SK-N-SH treated with all-trans-retinoic acid at 6 μM for 48 hours (cell line): ENCODE data around the gene ATP6AP1.

Source experiments
- ATAC-seq: fragments of 200-7000 bp; cut with Tn5 transposase; 3 replicates; pipeline ENCODE4 v1.9.1; 2020; ENCODE audit warnings: mild to moderate bottlenecking, moderate library complexity
- ARNTL ChIP-seq: fragments of 450-650 bp; formaldehyde crosslinking; IDR thresholded peaks from 2 replicates; pipeline ENCODE4 v1.5.0; 2020; ENCODE audit warnings: low read depth, mild to moderate bottlenecking, moderate library complexity, borderline replicate concordance
- BACH2 ChIP-seq: fragments of 250-450 bp; sonication (Bioruptor Pico); IDR thresholded peaks from 2 replicates; pipeline ENCODE4 v1.9.0; 2021; ENCODE audit warnings: mild to moderate bottlenecking, borderline replicate concordance
- CREB5 ChIP-seq: fragments of 250-450 bp; sonication (Bioruptor Pico); IDR thresholded peaks from 2 replicates; pipeline ENCODE4 v1.5.1; 2020; ENCODE audit warnings: low read depth, mild to moderate bottlenecking, moderate library complexity
- CSDC2 ChIP-seq: fragments of 250-450 bp; sonication (Bioruptor Pico); IDR thresholded peaks from 2 replicates; pipeline ENCODE4 v1.5.0; 2020; ENCODE audit warnings: mild to moderate bottlenecking, moderate library complexity
- CSRNP3 ChIP-seq: fragments of 250-450 bp; sonication (Bioruptor Pico); IDR thresholded peaks from 2 replicates; pipeline ENCODE4 v1.5.1; 2021; ENCODE audit warnings: mild to moderate bottlenecking, moderate library complexity
- ESRRG ChIP-seq: fragments of 250-450 bp; sonication (Bioruptor Pico); IDR thresholded peaks from 2 replicates; pipeline ENCODE4 v1.6.1; 2021; ENCODE audit warnings: mild to moderate bottlenecking
- GLIS3 ChIP-seq: fragments of 250-450 bp; sonication (Bioruptor Pico); IDR thresholded peaks from 2 replicates; pipeline ENCODE4 v1.5.0; 2020; ENCODE audit warnings: mild to moderate bottlenecking, moderate library complexity
- ISL1 ChIP-seq: fragments of 250-450 bp; sonication (Bioruptor Pico); IDR thresholded peaks from 2 replicates; pipeline ENCODE4 v2.1.2; 2022; ENCODE audit warnings: mild to moderate bottlenecking, moderate library complexity
- OSR1 ChIP-seq: fragments of 250-450 bp; sonication (Bioruptor Pico); IDR thresholded peaks from 2 replicates; pipeline ENCODE4 v1.8.0; 2022; ENCODE audit warnings: moderate library complexity, mild to moderate bottlenecking, inconsistent platforms
- PATZ1 ChIP-seq: fragments of 250-450 bp; sonication (Bioruptor Pico); IDR thresholded peaks from 2 replicates; pipeline ENCODE4 v1.8.0; 2020; ENCODE audit warnings: mild to moderate bottlenecking, moderate library complexity, borderline replicate concordance
- POU6F1 ChIP-seq: fragments of 250-450 bp; sonication (Bioruptor Pico); IDR thresholded peaks from 2 replicates; pipeline ENCODE4 v1.8.0; 2021; ENCODE audit warnings: low read depth, mild to moderate bottlenecking, moderate library complexity, borderline replicate concordance
- PPARA ChIP-seq: fragments of 250-450 bp; sonication (Bioruptor Pico); IDR thresholded peaks from 2 replicates; pipeline ENCODE4 v1.5.0; 2020; ENCODE audit warnings: mild to moderate bottlenecking, borderline replicate concordance
- RARB ChIP-seq: fragments of 250-450 bp; sonication (Bioruptor Pico); IDR thresholded peaks from 2 replicates; pipeline ENCODE4 v1.8.0; 2021; ENCODE audit warnings: mild to moderate bottlenecking, moderate library complexity
- SNAI2 ChIP-seq: fragments of 250-450 bp; sonication (Bioruptor Pico); IDR thresholded peaks from 2 replicates; pipeline ENCODE4 v1.5.0; 2020; ENCODE audit warnings: mild to moderate bottlenecking, moderate library complexity
- TCF4 ChIP-seq: fragments of 250-450 bp; sonication (Bioruptor Pico); IDR thresholded peaks from 2 replicates; pipeline ENCODE4 v1.8.0; 2021; ENCODE audit warnings: mild to moderate bottlenecking, moderate library complexity, borderline replicate concordance
- TOX ChIP-seq: fragments of 250-450 bp; sonication (Bioruptor Pico); IDR thresholded peaks from 2 replicates; pipeline ENCODE4 v1.8.0; 2021; ENCODE audit warnings: mild to moderate bottlenecking, moderate library complexity, borderline replicate concordance
- TSHZ2 ChIP-seq: fragments of 250-450 bp; sonication (Bioruptor Pico); IDR thresholded peaks from 2 replicates; pipeline ENCODE4 v1.5.0; 2020; ENCODE audit warnings: mild to moderate bottlenecking, moderate library complexity
- ZC3H10 ChIP-seq: fragments of 250-450 bp; sonication (Bioruptor Pico); IDR thresholded peaks from 2 replicates; pipeline ENCODE4 v1.5.1; 2021; ENCODE audit warnings: mild to moderate bottlenecking, moderate library complexity
- ZFP30 ChIP-seq: fragments of 450-650 bp; formaldehyde crosslinking; IDR thresholded peaks from 2 replicates; pipeline ENCODE4 v1.5.0; 2022; ENCODE audit warnings: mild to moderate bottlenecking, moderate library complexity
- ZNF565 ChIP-seq: fragments of 450-650 bp; formaldehyde crosslinking; conservative IDR thresholded peaks from 2 replicates; pipeline ENCODE4 v1.5.0; 2020; ENCODE audit warnings: low read depth, mild to moderate bottlenecking, moderate library complexity
- ZNF70 ChIP-seq: fragments of 450-650 bp; formaldehyde crosslinking; IDR thresholded peaks from 2 replicates; pipeline ENCODE4 v1.5.0; 2020; ENCODE audit warnings: mild to moderate bottlenecking, moderate library complexity
- ZNF8 ChIP-seq: fragments of 450-650 bp; formaldehyde crosslinking; IDR thresholded peaks from 2 replicates; pipeline ENCODE4 v1.5.0; 2020; ENCODE audit warnings: mild to moderate bottlenecking, moderate library complexity

ATP6AP1 gene

GRCh38 chrX:154428176-154429171, at the start of gene ATP6AP1:
Gene ATP6AP1 (plus strand): TSS chrX:154428677. CDS start chrX:154428693, 16 bp downstream.
- ATAC-seq = peak; percentile 98
- TF ChIP-seq TSHZ2 (CRISPR knock-in tag) (no peak), PPARA (CRISPR knock-in tag) (no peak), CREB5 (CRISPR knock-in tag) (no peak), ZFP30 (CRISPR knock-in tag) (no peak), TCF4 (CRISPR knock-in tag) (no peak), ZNF8 (no peak), OSR1 (CRISPR knock-in tag) (no peak), ISL1 (CRISPR knock-in tag) (no peak), TOX (CRISPR knock-in tag) (no peak), PATZ1 (CRISPR knock-in tag) (no peak), ZC3H10 (CRISPR knock-in tag) (no peak), POU6F1 (no peak), ESRRG (no peak), ZNF565 (no peak), ARNTL (CRISPR knock-in tag) (no peak), ZNF70 (CRISPR knock-in tag) (no peak)

- no peak for TF ChIP-seq ISL1 (CRISPR knock-in tag)
- TF ChIP-seq TOX (CRISPR knock-in tag) = no peak
- TF ChIP-seq ARNTL (CRISPR knock-in tag) = no peak
- TF ChIP-seq GLIS3 (CRISPR knock-in tag) = no peak
- TF ChIP-seq OSR1 (CRISPR knock-in tag) = no peak
- no peak for TF ChIP-seq RARB (CRISPR knock-in tag)
- TF ChIP-seq ZC3H10 (CRISPR knock-in tag) = no peak
- no peak for TF ChIP-seq ZNF565
- TF ChIP-seq BACH2 (CRISPR knock-in tag) = no peak
- TF ChIP-seq CSRNP3 (CRISPR knock-in tag) = no peak
- no peak for TF ChIP-seq ZNF70 (CRISPR knock-in tag)
- no peak for TF ChIP-seq ESRRG
- TF ChIP-seq ZNF8 = no peak
- TF ChIP-seq POU6F1 = no peak
- TF ChIP-seq PPARA (CRISPR knock-in tag) = no peak
- no peak for TF ChIP-seq CSDC2
- no peak for TF ChIP-seq SNAI2
- TF ChIP-seq TCF4 (CRISPR knock-in tag) = no peak
- ATAC-seq = peak; percentile 86
These were observed 49.5 kb upstream of the ATP6AP1 start, which contains the start of gene EMD for GRCh38 chrX:154378799-154379568. Gene EMD (plus strand): TSS chrX:154379295. CDS start chrX:154379485, 190 bp downstream.
